Retinal pigment epithelial cell (primary cell): ENCODE measurements around the gene CDC14C.
"Not testable (repeated sequence)": the region's sequence is repeated elsewhere in the genome, so short reads cannot be mapped to it uniquely, and the experiment has no call there.

Source experiments
- DNase-seq: peaks from one replicate; pipeline ENCODE4 v3.0.0-alpha.2; 2010; ENCODE audit warnings: low read depth
- H3K4me3 ChIP-seq: 2 replicates; pipeline ENCODE4 v1.5.1; 2011; ENCODE audit warnings: mild to moderate bottlenecking, low read length, control low read depth, moderate library complexity
- CTCF ChIP-seq: conservative IDR thresholded peaks from 2 replicates; pipeline ENCODE4 v1.5.1; 2011; ENCODE audit warnings: low read depth, low read length, control low read depth, inconsistent platforms

The CDC14C gene

DNA sequence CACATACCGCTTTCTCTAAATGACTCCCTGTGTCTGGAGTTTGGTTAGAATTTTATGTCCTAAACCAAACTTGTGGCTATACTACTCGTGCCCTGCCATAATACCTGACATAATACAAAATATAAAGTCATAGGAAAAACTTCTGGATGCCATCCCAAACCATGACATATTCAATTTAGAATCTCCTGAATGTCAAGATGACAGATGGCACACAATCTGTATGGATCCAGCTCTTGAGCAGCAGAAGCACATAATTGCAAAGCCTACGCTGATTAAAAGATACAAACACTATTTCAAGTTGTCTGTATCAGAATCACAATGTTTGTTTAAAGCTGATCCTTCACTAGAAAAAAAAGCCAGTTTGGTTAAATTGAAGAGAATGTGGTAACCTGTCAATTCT, 22.4 kb upstream of the CDC14C start:
- no peak for DNase-seq
- TF ChIP-seq CTCF, result no peak
- no peak overlapping the region for H3K4me3 ChIP-seq

GRCh38 chr7:48904975-48905374, 19.4 kb upstream of the CDC14C start:
- DNase-seq, result no peak
- no peak overlapping the region for H3K4me3 ChIP-seq
- TF ChIP-seq CTCF, result no peak

DNA sequence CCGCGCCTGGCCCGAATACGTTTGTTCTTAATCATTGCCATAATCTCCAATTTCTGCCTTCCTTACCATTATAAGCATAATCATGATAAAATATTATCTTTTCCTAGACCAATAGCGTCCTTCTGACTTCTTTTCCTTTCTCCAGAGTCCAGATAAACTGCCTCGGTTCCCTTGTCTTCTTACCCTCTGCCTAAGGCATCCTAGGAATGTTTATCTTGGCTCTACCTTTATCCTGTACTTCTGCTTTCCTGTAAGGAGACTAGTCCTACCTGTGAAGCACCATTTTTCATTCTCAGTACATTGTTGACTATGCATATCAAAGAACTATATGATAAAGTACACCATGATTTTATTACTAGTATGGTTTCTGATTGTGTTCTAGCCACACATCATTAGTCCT, 18.7 kb upstream of the CDC14C start:
- DNase-seq, H3K4me3 ChIP-seq: not testable (repeated sequence)

DNA sequence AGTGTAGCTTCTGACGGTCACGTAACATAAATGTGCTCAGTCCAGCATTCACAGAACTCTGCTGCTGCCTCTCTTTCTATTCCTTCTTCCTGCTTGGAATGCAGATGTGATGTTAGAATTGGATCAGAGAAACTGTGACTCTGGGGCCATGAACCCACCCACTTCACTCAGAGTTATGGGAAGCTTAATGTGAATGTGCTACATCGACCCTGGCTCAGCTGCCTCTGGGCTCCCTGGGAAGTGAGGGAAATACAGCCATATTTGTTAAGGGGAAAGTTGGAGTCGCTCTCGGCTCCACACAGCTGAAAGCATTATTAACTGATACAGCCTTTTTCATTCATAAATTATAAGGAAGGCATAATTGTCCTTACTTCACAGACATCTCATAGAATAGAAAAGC, 14.5 kb upstream of the CDC14C start:
- H3K4me3 ChIP-seq, DNase-seq: not testable (repeated sequence)

- H3K4me3 ChIP-seq, result no peak overlapping the region
- no peak for DNase-seq
- no peak for TF ChIP-seq CTCF
Measured at GRCh38 chr7:48931481-48931880, 7.1 kb downstream of the CDC14C start.

GRCh38 chr7:48932126-48932910, 8.0 kb downstream of the CDC14C start:
- TF ChIP-seq CTCF, result no peak
- DNase-seq, result no peak
- no peak overlapping the region for H3K4me3 ChIP-seq

- no peak for TF ChIP-seq CTCF
- no peak for DNase-seq
- no peak overlapping the region for H3K4me3 ChIP-seq
Measured at GRCh38 chr7:48933549-48934085, 9.3 kb downstream of the CDC14C start.

GRCh38 chr7:48938539-48939295, 14.4 kb downstream of the CDC14C start:
- DNase-seq, result peak; percentile 78
- no peak for TF ChIP-seq CTCF
- H3K4me3 ChIP-seq, result no peak overlapping the region
